ENCODE results near the gene OGDH.

DNA sequence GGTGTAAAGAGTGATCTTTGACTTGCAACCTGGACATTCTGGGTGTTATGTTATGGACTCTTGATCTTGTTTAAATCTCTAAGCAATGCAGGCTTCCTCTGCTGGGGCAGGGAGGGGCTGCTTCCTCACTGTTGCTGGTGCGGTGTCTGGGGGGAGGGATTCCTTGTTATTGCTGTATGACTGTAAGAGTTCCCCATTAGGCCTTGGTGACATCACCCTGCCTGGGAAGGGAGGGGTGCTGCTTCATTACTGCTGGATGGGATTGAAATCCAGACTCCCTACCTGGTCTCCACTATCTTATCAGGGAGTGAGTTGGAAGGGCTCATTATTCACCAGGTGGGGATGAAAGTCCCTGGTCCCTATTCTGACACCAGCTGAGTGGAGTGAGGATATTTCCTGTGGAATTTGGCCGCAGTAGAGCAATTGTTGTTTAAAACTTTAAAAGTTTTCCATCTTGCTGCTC, 8.8 kb downstream of the OGDH start:
- TF ChIP-seq, protein P1, sequence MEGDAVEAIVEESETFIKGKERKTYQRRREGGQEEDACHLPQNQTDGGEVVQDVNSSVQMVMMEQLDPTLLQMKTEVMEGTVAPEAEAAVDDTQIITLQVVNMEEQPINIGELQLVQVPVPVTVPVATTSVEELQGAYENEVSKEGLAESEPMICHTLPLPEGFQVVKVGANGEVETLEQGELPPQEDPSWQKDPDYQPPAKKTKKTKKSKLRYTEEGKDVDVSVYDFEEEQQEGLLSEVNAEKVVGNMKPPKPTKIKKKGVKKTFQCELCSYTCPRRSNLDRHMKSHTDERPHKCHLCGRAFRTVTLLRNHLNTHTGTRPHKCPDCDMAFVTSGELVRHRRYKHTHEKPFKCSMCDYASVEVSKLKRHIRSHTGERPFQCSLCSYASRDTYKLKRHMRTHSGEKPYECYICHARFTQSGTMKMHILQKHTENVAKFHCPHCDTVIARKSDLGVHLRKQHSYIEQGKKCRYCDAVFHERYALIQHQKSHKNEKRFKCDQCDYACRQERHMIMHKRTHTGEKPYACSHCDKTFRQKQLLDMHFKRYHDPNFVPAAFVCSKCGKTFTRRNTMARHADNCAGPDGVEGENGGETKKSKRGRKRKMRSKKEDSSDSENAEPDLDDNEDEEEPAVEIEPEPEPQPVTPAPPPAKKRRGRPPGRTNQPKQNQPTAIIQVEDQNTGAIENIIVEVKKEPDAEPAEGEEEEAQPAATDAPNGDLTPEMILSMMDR (IDR thresholded peaks at IDR 0.05; ENCODE audit: low read depth, low read length, missing input control) = no peak
- TF ChIP-seq TAF1 (conservative IDR thresholded peaks at IDR 0.05) = no peak
- no peak for TF ChIP-seq NR2F2 (IDR thresholded peaks at IDR 0.05)
- TF ChIP-seq, protein P2, sequence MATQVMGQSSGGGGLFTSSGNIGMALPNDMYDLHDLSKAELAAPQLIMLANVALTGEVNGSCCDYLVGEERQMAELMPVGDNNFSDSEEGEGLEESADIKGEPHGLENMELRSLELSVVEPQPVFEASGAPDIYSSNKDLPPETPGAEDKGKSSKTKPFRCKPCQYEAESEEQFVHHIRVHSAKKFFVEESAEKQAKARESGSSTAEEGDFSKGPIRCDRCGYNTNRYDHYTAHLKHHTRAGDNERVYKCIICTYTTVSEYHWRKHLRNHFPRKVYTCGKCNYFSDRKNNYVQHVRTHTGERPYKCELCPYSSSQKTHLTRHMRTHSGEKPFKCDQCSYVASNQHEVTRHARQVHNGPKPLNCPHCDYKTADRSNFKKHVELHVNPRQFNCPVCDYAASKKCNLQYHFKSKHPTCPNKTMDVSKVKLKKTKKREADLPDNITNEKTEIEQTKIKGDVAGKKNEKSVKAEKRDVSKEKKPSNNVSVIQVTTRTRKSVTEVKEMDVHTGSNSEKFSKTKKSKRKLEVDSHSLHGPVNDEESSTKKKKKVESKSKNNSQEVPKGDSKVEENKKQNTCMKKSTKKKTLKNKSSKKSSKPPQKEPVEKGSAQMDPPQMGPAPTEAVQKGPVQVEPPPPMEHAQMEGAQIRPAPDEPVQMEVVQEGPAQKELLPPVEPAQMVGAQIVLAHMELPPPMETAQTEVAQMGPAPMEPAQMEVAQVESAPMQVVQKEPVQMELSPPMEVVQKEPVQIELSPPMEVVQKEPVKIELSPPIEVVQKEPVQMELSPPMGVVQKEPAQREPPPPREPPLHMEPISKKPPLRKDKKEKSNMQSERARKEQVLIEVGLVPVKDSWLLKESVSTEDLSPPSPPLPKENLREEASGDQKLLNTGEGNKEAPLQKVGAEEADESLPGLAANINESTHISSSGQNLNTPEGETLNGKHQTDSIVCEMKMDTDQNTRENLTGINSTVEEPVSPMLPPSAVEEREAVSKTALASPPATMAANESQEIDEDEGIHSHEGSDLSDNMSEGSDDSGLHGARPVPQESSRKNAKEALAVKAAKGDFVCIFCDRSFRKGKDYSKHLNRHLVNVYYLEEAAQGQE (IDR thresholded peaks at IDR 0.05) = no peak
- TF ChIP-seq JUND (IDR thresholded peaks at IDR 0.05) = no peak
